OCI-LY7 (cell line): ENCODE results near the gene TOGARAM1. TPM values are rescaled to one million over a fixed set of nuclear protein-coding genes. Genes with fewer than 3 reads are reported as not detected.

Experiments used
- BruUV-seq: library from RNA; stranded (reverse); fragments of 400-500 nt; replicated peaks from 2 replicates; lab custom pipeline; 2021; lab: Mats Ljungman, UMichigan
- CTCF ChIA-PET: fragments of 300-600 bp; sonication (Branson Sonifier 250); formaldehyde crosslinking; loops from one replicate; lab custom pipeline; 2022; ENCODE audit warnings: antibody characterized with exemption; ENCODE audit not compliant: unreplicated experiment; lab: Charles Lee
- POLR2A ChIA-PET: fragments of 300-600 bp; sonication (Branson Sonifier 250); formaldehyde crosslinking; loops from one replicate; lab custom pipeline; 2022; ENCODE audit warnings: antibody characterized with exemption; lab: Charles Lee
- DNase-seq: peaks from one replicate; pipeline ENCODE4 v3.0.0-alpha.2; 2015; ENCODE audit warnings: low spot score
- H2AFZ ChIP-seq: fragments of 200-600 bp; sonication (generic), shearing (Covaris generic); 2 replicates; pipeline ENCODE4 v1.6.1; 2014; ENCODE audit warnings: mild to moderate bottlenecking, antibody characterized with exemption, low read length, moderate library complexity
- H3K27ac ChIP-seq: fragments of 200-600 bp; sonication (generic); 2 replicates; pipeline ENCODE4 v1.5.1; 2014; ENCODE audit warnings: mixed run types, low read depth, mild to moderate bottlenecking, moderate library complexity, low read length, inconsistent platforms; ENCODE audit not compliant: poor library complexity, severe bottlenecking
- H3K36me3 ChIP-seq: fragments of 200-600 bp; sonication (generic); 2 replicates; pipeline ENCODE4 v1.6.1; 2014; ENCODE audit warnings: mild to moderate bottlenecking, antibody characterized with exemption, low read length, moderate library complexity, mixed read lengths; ENCODE audit not compliant: insufficient read depth
- H3K4me1 ChIP-seq: fragments of 200-600 bp; sonication (generic); 2 replicates; pipeline ENCODE4 v1.5.1; 2014; ENCODE audit warnings: mild to moderate bottlenecking, low read length; ENCODE audit not compliant: insufficient read depth, poor library complexity, severe bottlenecking
- H3K4me2 ChIP-seq: fragments of 200-600 bp; sonication (generic); 2 replicates; pipeline ENCODE4 v1.6.1; 2014; ENCODE audit warnings: mild to moderate bottlenecking, low read length
- H3K4me3 ChIP-seq: fragments of 200-600 bp; sonication (generic); 2 replicates; pipeline ENCODE4 v1.5.1; 2014; ENCODE audit warnings: mild to moderate bottlenecking, low read depth, low read length; ENCODE audit not compliant: poor library complexity, severe bottlenecking
- H3K79me2 ChIP-seq: fragments of 200-600 bp; sonication (generic); 2 replicates; pipeline ENCODE4 v1.6.1; 2016; ENCODE audit warnings: low read depth, mild to moderate bottlenecking, low read length, moderate library complexity, mixed read lengths; ENCODE audit not compliant: insufficient read depth
- H3K9me2 ChIP-seq: fragments of 200-600 bp; sonication (generic); 2 replicates; pipeline ENCODE4 v1.6.1; 2016; ENCODE audit warnings: mild to moderate bottlenecking, low read length, mixed read lengths; ENCODE audit not compliant: insufficient read depth
- H3K9me3 ChIP-seq: fragments of 200-600 bp; sonication (generic); 2 replicates; pipeline ENCODE4 v1.6.1; 2014; ENCODE audit warnings: mild to moderate bottlenecking, mixed run types, low read length, mixed read lengths
- H4K20me1 ChIP-seq: fragments of 200-600 bp; sonication (generic); 2 replicates; pipeline ENCODE4 v1.6.1; 2014; ENCODE audit warnings: mild to moderate bottlenecking, antibody characterized with exemption, low read length, moderate library complexity, mixed read lengths; ENCODE audit not compliant: insufficient read depth
- EZH2phosphoT487 ChIP-seq: fragments of 200-600 bp; sonication (generic); IDR thresholded peaks from 2 replicates; pipeline ENCODE4 v1.6.1; 2018; ENCODE audit warnings: low read depth, borderline replicate concordance, mild to moderate bottlenecking, mixed run types, antibody characterized with exemption, low read length, moderate library complexity, mixed read lengths
- intact Hi-C: fragments of 100-400 bp; cut with micrococcal nuclease; formaldehyde crosslinking; loops from one replicate; pipeline ENCODE4 v1.10.0; 2022; ENCODE audit not compliant: unreplicated experiment
- total RNA-seq, 2 experiments: library from RNA; depleted of rRNA in 1 of 2; stranded (reverse); fragments of >200 nt in 1 of 2; shearing (Covaris generic) in 1 of 2; gene quantifications; 2 replicates each; pipeline ENCODE4 v1.2.3, GENCODE V29; 2014 to 2022
- TF ChIP-seq, protein P1 (sequence below): fragments of 200-600 bp; sonication (generic); conservative IDR thresholded peaks from 2 replicates; pipeline ENCODE4 v1.5.1; 2014; ENCODE audit warnings: mild to moderate bottlenecking, antibody characterized with exemption, low read length, moderate library complexity, mixed read lengths

Gene TOGARAM1
- total RNA-seq, 2 experiments from 2014 or later = 11.4 to 11.6 TPM

- ChIA-PET POLR2A (interaction anchor here (0.9 to 1.8 kb wide), 8 partner anchors 9 to 268 kb away, joined by 3 to 8 read pairs (median 4); partner anchors contain the start of genes KLHL28 and TOGARAM1), CTCF (no interaction called here)
- Histone ChIP-seq H3K27ac (no peak overlapping the region), H3K9me3 (no peaks in the 10 kb centered on the region; the same call in 1 of the 2 replicates), H3K4me3 (no peak overlapping the region), H2AFZ (no peak overlapping the region), H3K79me2 (peaks cover 95% of the 10 kb centered on the region), H4K20me1 (no peaks in the 10 kb centered on the region), H3K9me2 (no peaks in the 10 kb centered on the region), H3K36me3 (peaks cover 21% of the 10 kb centered on the region), H3K4me2 (no peak overlapping the region), H3K4me1 (no peaks in the 10 kb centered on the region)
- no TSS peak for BruUV-seq
- DNase-seq = no peak
- intact Hi-C loops = no loop called here
- TF ChIP-seq EZH2phosphoT487 = no peak
- TF ChIP-seq, protein P1, sequence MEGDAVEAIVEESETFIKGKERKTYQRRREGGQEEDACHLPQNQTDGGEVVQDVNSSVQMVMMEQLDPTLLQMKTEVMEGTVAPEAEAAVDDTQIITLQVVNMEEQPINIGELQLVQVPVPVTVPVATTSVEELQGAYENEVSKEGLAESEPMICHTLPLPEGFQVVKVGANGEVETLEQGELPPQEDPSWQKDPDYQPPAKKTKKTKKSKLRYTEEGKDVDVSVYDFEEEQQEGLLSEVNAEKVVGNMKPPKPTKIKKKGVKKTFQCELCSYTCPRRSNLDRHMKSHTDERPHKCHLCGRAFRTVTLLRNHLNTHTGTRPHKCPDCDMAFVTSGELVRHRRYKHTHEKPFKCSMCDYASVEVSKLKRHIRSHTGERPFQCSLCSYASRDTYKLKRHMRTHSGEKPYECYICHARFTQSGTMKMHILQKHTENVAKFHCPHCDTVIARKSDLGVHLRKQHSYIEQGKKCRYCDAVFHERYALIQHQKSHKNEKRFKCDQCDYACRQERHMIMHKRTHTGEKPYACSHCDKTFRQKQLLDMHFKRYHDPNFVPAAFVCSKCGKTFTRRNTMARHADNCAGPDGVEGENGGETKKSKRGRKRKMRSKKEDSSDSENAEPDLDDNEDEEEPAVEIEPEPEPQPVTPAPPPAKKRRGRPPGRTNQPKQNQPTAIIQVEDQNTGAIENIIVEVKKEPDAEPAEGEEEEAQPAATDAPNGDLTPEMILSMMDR = no peak
Measured at GRCh38 chr14:44979273-44979672, 17.3 kb downstream of the TOGARAM1 start.

DNA sequence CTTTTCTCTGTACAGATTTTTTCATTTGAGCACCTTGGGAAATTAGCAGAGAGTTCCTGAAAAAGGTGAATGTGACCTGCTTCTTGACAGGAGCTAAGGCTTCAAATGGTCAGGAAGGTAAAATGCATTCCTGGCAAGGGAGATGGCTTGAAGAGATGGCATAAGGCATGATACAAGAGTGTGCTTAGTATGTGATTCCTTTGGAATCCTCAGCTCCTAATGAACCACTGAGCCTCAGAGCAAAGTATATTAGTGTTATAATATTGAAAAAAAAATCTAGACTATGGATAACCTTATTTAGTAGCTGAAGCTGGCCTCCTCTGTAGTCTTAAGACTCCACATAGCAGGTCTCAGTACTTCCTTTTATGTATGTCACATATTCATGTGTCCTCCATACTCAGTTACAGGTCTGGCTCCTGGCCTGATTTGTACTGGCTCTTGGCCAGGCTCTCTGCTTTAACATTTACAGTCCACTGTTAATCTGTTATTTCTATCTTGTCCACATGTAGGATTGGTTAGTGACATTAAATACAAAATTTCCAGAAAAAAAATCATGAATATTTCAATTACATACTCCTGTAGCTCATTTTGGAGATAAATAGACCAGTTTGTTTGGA lies 17.9 kb downstream of the TOGARAM1 start:
- Histone ChIP-seq H3K9me2 (no peaks in the 10 kb centered on the region), H3K9me3 (no peaks in the 10 kb centered on the region), H3K79me2 (peaks cover 95% of the 10 kb centered on the region), H3K4me1 (no peaks in the 10 kb centered on the region), H3K4me3 (no peak overlapping the region), H3K36me3 (peaks cover 21% of the 10 kb centered on the region), H3K4me2 (no peak overlapping the region), H4K20me1 (no peaks in the 10 kb centered on the region), H3K27ac (no peak overlapping the region), H2AFZ (no peak overlapping the region)
- POLR2A ChIA-PET = interaction anchor here (1.0 to 1.8 kb wide), 5 partner anchors 10 to 268 kb away, joined by 3 to 8 read pairs (median 4); partner anchors contain the start of genes KLHL28 and TOGARAM1
- no peak for DNase-seq
- no TSS peak for BruUV-seq
- TF ChIP-seq, protein P1 = no peak
- no peak for TF ChIP-seq EZH2phosphoT487
- intact Hi-C loops = no loop called here
- CTCF ChIA-PET = no interaction called here

GRCh38 chr14:44981198-44981597 lies 19.2 kb downstream of the TOGARAM1 start:
- H3K9me3 ChIP-seq = no peaks in the 10 kb centered on the region
- ChIA-PET CTCF (interaction anchor here (0.6 kb wide), 1 partner anchor 573 kb away, joined by 3 read pairs; no protein-coding TSS in a partner anchor), POLR2A (interaction anchor here (0.8 kb wide), 1 partner anchor 134 kb away, joined by 3 read pairs; no protein-coding TSS in a partner anchor)
- peaks cover 95% of the 10 kb centered on the region for H3K79me2 ChIP-seq
- H3K4me3 ChIP-seq = no peak overlapping the region
- H4K20me1 ChIP-seq = no peaks in the 10 kb centered on the region
- BruUV-seq = no TSS peak
- no peaks in the 10 kb centered on the region for H3K9me2 ChIP-seq
- TF ChIP-seq, protein P1 = no peak
- no peak for TF ChIP-seq EZH2phosphoT487
- intact Hi-C loops = no loop called here
- H3K4me2 ChIP-seq = no peak overlapping the region
- H3K36me3 ChIP-seq = peaks cover 23% of the 10 kb centered on the region
- H3K4me1 ChIP-seq = no peaks in the 10 kb centered on the region
- no peak overlapping the region for H2AFZ ChIP-seq
- DNase-seq = no peak
- H3K27ac ChIP-seq = no peak overlapping the region
